Fibroblast of mammary gland (primary cell): ENCODE measurements around the gene TMEM183A.
"Not testable (repeated sequence)": the region's sequence is repeated elsewhere in the genome, so short reads cannot be mapped to it uniquely, and the experiment has no call there.

ENCODE experiments used
- DNase-seq: peaks from one replicate; pipeline ENCODE4 v3.0.0-alpha.2; 2010; ENCODE audit warnings: low read depth
- H3K4me3 ChIP-seq: 2 replicates; pipeline ENCODE4 v1.5.1; 2011; ENCODE audit warnings: low read depth, mild to moderate bottlenecking, low read length, moderate library complexity; ENCODE audit not compliant: control insufficient read depth
- CTCF ChIP-seq: conservative IDR thresholded peaks from 2 replicates; pipeline ENCODE4 v1.5.1; 2011; ENCODE audit warnings: low read depth, low read length, inconsistent platforms; ENCODE audit not compliant: control insufficient read depth, insufficient read depth

The TMEM183A gene

GRCh38 chr1:203017692-203018091 is 10.5 kb downstream of the TMEM183A start:
- DNase-seq = no peak
- TF ChIP-seq CTCF = no peak
- H3K4me3 ChIP-seq = no peak overlapping the region

GRCh38 chr1:203022855-203023254 is 15.7 kb downstream of the TMEM183A start:
- H3K4me3 ChIP-seq, DNase-seq: not testable (repeated sequence)

GRCh38 chr1:203025686-203026030 is 18.5 kb downstream of the TMEM183A start:
- TF ChIP-seq CTCF = peak; percentile 3
- no peak for DNase-seq
- H3K4me3 ChIP-seq = no peak overlapping the region

- DNase-seq = peak; percentile 77
- H3K4me3 ChIP-seq = peak within 1 kb of the TSS; percentile 60
- no peak for TF ChIP-seq CTCF
Observed at GRCh38 chr1:203026031-203026665, 19.0 kb downstream of the TMEM183A start, which contains the start of gene PPFIA4. Gene PPFIA4 (plus strand): TSS chr1:203026491. CDS start chr1:203039009, 12,518 bp downstream.

- TF ChIP-seq CTCF = no peak
- DNase-seq = no peak
- peak overlapping the region; percentile 60 for H3K4me3 ChIP-seq
Observed at GRCh38 chr1:203026666-203027663, 19.8 kb downstream of the TMEM183A start.

GRCh38 chr1:203028067-203028783 is 21.1 kb downstream of the TMEM183A start:
- no peak for TF ChIP-seq CTCF
- no peak overlapping the region for H3K4me3 ChIP-seq
- no peak for DNase-seq
